ENCODE data around the gene FGF12.

DNA sequence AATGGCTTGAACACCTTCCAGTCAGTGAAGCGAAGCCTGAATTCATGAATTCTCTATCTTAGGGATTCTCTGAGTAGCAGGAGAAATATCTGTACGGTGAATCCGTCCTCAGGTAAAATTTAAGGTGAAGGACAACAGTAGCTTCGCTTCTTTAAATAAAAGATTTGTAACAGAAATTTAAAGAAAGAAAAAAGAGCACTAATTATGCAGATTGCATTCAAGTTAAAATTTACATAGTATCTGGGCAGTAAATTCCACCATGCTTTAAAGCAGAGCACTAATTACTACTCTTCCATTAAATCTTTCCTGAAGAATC lies 282.6 kb downstream of the FGF12 start:
- TF ChIP-seq, protein P1, sequence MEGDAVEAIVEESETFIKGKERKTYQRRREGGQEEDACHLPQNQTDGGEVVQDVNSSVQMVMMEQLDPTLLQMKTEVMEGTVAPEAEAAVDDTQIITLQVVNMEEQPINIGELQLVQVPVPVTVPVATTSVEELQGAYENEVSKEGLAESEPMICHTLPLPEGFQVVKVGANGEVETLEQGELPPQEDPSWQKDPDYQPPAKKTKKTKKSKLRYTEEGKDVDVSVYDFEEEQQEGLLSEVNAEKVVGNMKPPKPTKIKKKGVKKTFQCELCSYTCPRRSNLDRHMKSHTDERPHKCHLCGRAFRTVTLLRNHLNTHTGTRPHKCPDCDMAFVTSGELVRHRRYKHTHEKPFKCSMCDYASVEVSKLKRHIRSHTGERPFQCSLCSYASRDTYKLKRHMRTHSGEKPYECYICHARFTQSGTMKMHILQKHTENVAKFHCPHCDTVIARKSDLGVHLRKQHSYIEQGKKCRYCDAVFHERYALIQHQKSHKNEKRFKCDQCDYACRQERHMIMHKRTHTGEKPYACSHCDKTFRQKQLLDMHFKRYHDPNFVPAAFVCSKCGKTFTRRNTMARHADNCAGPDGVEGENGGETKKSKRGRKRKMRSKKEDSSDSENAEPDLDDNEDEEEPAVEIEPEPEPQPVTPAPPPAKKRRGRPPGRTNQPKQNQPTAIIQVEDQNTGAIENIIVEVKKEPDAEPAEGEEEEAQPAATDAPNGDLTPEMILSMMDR (IDR thresholded peaks at IDR 0.05; ENCODE audit: low read depth, low read length, poor library complexity, severe bottlenecking): peak; percentile 16
- no peak for TF ChIP-seq EZH2phosphoT487 (IDR thresholded peaks at IDR 0.05; ENCODE audit: borderline replicate concordance, low read length)

Data from DOHH2 (cell line).